ENCODE measurements around the gene IL10RA.

DNA sequence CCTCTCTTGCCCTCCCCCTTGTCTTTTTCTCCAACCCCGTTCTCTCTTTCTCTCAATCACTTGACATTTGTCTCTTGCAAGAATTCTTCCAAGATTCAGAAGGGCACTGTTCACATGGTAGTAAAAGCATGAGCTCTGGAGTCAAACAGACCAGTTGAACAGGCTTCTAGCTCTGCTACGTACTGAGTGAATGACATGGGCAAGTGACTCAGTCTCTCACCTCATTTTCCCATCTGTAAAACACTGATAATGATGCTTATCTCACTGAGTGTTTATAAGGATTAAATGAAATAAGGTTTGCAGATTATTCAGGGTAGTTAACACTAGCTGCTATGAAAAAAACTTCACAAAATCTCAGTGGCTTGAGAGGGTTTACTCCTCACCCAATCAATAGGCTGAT, 5.9 kb upstream of the IL10RA start:
- TF ChIP-seq, protein P1, sequence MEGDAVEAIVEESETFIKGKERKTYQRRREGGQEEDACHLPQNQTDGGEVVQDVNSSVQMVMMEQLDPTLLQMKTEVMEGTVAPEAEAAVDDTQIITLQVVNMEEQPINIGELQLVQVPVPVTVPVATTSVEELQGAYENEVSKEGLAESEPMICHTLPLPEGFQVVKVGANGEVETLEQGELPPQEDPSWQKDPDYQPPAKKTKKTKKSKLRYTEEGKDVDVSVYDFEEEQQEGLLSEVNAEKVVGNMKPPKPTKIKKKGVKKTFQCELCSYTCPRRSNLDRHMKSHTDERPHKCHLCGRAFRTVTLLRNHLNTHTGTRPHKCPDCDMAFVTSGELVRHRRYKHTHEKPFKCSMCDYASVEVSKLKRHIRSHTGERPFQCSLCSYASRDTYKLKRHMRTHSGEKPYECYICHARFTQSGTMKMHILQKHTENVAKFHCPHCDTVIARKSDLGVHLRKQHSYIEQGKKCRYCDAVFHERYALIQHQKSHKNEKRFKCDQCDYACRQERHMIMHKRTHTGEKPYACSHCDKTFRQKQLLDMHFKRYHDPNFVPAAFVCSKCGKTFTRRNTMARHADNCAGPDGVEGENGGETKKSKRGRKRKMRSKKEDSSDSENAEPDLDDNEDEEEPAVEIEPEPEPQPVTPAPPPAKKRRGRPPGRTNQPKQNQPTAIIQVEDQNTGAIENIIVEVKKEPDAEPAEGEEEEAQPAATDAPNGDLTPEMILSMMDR (IDR thresholded peaks at IDR 0.05): no peak
- TF ChIP-seq POLR2A (IDR thresholded peaks at IDR 0.05): no peak
